ENCODE measurements around the gene UST.

DNA sequence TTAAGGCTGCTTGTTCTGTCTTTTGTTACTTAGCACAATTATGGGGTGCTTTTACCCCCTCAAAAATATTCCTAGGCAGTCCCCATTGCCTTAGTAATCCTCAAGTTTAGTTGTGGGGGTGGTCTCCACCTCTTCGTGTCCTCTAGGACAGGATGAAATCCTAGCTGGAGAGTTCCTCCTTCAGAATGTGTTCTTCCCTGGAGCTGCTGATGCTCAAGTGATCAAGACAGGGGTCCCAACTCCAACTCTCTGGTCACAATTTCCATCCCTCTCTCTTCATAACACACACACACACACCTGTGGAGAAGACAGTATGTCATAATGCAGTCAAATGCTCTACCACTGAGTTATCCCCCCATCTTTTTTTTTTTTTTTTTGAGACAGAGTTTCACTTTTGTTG lies 280.7 kb downstream of the UST start:
- TF ChIP-seq CTCF (IDR thresholded peaks at IDR 0.05) (no peak), POLR2A (IDR thresholded peaks at IDR 0.05) (no peak)

Measured in right lobe of liver (tissue), 4 donors.